HG03045 (cell line): ENCODE data around the gene GNPDA2.
"Not testable (repeated sequence)": the region's sequence is repeated elsewhere in the genome, so short reads cannot be mapped to it uniquely, and the experiment has no call there.

Experiments
- ATAC-seq: cut with Tn5 transposase; IDR thresholded peaks from one replicate; pipeline ENCODE4 v1.9.1; 2021; ENCODE audit warnings: mild to moderate bottlenecking, moderate library complexity; ENCODE audit not compliant: unreplicated experiment

The GNPDA2 gene

DNA sequence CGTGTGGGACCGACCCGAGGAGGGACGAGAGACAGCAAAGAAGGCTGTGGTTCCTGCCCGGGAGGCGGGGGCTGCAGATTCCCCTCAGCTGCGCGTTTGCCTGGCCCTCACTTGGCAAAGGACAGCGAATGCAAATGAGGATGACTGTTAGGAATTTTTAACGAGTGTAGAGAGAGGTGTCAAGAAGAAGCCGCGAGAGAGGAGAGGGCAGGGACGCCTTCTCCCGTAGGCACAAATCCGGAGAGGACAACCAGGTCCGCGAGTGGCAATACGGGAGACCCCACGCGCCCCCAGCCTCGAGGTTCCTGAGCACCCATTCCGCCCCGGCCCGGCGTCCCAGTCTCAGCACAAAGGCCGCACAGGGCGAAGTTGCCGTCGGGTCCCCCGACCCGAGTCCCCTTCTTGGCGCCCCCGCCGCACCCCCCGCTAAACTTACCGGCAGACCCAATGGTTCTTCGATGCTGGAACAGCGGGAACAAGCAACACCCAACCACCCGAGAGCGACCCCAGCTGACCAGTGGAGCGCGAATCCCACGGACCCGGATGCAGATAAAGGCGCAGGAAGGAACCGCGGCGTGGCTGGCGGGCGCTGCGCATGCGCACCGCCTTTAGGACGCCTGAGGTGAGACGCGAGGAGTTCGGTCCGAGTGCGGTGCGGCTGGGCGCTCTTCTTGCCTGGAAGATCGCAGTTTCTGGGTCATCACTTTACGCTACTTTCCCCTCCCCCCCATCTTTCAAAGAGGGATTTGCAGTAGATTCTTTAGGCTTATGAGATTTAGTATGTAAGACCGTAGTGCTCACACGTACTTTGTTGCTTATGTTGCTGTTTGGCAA lies at the start of gene GNPDA2:
TSS of gene GNPDA2 (minus strand) at position 519 of the 834 bp plus-strand sequence. CDS start 4,349 bp downstream, outside the sequence.
- peak; percentile 95 for ATAC-seq

DNA sequence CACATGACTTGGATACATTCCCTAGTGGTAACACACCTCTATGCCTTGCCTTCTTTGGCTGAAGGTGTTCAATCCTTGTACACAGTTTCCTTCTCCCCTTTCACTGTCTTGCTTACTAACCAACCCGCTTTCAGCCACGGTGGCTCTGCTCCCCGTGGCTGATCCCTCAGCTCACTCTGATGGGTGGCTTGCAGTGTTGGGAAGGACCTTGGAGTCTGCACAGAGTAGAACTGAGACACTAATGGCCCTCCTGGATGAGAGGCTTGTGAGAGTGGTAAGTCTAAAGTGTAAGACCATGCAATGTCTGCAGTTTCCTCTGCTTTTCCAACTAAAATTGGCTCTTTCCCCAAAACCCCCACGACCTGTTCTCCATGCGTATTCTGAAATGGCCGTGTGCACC lies 46.0 kb upstream of the GNPDA2 start:
- ATAC-seq: no peak

GRCh38 chr4:44771789-44772188 lies 45.4 kb upstream of the GNPDA2 start:
- ATAC-seq: no peak

DNA sequence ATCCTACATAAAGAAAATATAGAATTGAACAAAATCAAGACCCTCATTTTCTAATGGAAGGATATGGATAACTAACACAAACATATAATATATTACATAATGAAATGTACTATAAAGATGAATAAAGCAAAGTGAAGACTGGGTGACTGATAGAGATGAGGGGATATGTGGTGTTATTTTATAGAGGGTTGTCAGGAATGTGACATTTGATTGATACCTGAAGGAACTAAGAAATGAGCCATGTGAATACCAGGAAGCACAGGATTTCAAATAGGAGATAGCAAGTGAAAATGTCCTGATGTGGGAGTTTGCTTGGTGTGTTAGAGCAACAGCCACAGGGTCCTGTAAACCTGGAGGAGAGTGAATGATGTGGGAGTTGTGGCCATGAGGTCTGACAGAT lies 40.1 kb upstream of the GNPDA2 start:
- ATAC-seq: no peak

- ATAC-seq: no peak
Measured at GRCh38 chr4:44765116-44765515, 38.8 kb upstream of the GNPDA2 start.

- no peak for ATAC-seq
Measured at GRCh38 chr4:44761306-44761705, 35.0 kb upstream of the GNPDA2 start.

DNA sequence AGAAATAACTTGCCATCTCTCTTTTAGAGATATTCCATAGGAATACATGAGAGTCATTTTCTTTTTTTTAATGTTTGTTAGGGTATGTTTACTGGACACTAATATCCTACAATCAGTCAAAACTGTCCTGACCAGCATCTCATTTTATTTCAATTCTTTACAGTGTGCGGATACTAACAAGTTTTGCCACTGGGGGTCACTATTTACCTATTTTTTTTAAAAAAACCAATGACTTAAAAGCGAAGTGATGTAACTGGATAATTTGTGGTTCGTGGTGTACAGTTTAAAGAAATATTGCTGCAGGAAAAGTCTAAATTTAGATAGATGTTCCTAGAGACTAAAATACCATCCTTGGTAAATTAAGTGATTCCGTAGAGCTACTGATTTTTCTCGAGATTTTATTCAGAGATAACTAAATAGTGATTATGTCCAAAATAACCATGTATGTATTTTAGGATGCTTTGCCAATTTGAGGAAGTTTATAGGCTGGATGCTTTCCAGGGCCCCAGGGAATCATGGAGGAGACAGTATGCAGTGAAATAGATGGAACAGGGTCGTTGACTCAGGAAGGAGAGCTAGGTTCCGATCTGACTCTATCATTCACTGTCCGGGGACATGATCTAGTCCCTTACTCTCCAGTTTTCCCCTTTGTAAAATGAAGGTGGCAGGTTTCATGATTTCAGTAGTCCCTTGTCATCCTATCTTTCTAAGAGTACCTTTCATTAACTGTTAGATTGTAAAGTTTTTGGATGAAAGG lies 34.0 kb upstream of the GNPDA2 start:
- ATAC-seq: no peak

DNA sequence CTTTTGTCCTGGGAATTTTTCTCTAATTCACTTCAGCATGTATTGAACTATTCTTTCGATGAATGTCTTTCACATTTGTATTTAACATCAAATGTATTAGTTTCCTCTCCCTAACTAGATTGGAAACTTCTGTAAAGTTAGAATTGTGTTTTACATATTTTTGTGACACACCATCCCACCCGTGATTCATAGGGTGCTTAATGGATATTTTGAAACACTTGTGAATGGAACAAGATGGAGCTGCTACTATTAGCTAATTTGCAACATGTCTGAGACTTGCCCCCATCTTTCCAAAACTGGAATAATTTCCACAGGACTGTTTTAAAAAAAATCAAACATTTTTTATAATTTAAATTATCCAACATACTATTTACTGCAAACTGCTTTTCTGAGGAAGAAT lies 30.2 kb upstream of the GNPDA2 start:
- ATAC-seq: no peak

- ATAC-seq: no peak
Measured at GRCh38 chr4:44740201-44740600, 13.8 kb upstream of the GNPDA2 start.

- no peak for ATAC-seq
Measured at GRCh38 chr4:44738615-44739014, 12.3 kb upstream of the GNPDA2 start.

DNA sequence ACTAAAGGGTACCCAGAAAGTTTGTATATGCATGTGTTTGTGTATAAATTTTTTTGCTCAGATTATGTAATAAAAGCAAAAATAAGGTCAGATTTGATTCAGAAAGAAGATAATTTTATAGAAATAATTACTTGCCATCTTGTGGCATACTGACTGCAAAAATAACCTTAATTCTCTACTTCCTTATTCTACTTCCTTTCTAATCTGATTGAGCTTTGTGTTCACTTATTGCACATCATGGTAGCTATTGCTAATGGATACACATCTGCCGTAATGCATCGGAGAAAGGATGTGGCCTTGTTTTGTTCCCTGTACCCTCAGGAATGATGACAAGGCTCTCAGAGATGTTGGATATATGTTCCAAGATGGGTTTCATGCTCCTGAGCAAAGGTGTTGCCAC lies 10.5 kb upstream of the GNPDA2 start:
- no peak for ATAC-seq

DNA sequence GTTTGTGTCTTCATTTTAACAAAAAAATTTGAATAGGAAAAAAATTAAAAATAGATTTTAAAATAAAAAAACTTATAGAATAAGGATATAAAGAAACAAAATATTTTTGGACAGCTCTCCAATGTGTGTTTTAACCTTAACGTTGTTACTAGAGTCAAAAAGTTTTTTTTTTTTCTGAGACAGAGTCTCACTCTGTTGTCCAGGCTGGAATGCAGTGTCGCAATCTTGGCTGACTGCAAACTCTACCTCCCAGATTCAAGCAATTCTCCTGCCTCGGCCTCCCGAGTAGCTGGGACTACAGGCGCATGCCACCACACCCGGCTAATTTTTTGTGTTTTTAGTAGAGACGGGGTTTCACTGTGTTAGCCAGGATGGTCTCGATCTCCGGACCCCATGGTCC lies 2.3 kb upstream of the GNPDA2 start:
- not testable (repeated sequence) for ATAC-seq

DNA sequence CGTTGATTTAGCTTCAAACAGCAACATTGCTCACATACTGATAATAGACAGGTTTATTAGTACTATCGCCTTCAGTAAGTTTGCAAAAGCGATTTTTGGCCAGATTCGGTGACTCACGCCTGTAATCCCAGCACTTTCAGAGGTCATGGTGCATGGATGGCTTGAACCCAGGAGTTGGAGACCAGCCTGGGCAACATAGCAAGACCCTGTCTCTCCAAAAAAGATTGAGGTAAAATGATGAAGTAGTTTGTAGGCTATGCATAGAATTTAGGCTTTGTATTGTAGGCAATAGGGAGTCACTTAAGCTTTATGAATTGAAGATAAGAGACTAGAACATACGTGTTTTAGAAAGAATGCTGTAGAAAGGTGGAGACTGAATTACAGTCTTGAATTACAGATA lies 1.1 kb upstream of the GNPDA2 start:
- no peak for ATAC-seq

GRCh38 chr4:44725726-44726037 lies 674 bp downstream of the GNPDA2 start:
- ATAC-seq: no peak

DNA sequence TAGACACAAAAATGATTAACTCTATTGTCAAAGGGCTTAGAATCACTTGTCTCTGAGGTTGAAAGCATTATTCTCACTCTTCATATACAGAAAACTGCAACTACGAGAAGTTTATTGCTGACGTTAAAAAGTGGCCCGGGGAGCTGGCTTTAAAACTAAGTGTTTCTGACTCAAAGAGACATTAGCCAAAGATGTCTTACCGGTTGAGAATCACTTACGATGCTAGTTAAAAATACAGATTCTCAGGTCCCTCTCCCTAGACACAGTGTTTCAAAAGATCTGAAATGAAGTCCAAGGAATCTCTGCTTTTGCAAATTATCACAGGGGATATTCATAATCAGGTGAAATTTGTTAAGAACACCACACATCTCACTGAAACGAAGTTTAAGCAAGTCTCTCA lies 1.2 kb downstream of the GNPDA2 start:
- no peak for ATAC-seq

DNA sequence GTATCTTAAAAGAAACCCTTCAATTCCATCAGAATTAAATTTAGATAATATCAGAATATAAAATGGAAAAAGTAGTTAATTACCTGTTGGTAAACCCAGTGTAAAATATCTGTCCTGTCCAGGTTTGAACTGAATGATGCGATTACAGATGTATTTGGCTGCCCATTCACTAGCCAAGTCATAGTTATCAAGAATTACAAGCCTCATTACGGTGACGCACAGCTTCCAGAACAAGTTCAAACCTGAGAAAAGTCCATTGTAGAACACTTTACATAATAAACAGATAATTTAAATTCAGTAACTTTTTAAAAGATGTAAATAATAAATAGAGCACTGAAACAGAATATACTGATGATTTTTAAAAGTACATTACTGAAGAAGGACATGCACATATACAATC lies 4.4 kb downstream of the GNPDA2 start:
- no peak for ATAC-seq

DNA sequence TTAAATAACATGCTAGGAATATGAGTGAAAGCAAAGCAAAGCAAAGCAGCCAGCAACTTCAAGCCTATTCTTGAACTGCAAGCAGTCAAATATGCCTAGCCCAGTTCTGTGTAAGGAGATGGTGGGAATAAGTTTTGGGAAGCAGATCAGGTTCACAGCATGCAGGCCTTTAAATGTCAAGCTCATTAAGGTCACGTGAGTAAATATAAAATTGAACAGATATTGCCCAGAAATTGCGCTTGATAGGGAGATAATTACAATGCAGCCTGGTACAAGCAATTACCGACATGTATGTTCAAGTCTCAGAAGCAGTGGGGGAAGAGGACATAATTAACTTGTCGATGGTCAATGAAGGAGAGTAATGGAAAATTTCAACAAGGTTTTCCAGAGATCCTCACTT lies 6.0 kb downstream of the GNPDA2 start:
- ATAC-seq: no peak

GRCh38 chr4:44716597-44716996 lies 9.8 kb downstream of the GNPDA2 start:
- no peak for ATAC-seq

- ATAC-seq: no peak
Measured at GRCh38 chr4:44713125-44713524, 13.2 kb downstream of the GNPDA2 start.

DNA sequence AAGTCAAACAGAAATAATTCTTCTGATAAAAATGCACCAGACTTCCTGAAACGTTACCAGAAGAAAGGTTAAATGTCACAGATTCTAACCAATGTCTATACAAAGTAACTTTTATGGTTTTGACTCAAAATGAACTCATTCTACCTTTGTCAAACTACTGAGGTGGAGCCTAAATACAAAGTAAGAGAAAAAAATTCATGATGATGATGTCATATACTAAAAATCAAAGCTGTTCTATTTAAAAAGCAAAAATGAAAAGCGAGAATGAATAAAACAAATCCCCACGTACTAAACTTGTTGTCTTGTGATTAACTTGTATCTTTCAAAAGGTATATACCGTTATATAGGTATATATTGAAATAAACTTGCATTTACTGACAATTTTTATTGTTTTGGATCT lies 21.7 kb downstream of the GNPDA2 start:
- no peak for ATAC-seq

DNA sequence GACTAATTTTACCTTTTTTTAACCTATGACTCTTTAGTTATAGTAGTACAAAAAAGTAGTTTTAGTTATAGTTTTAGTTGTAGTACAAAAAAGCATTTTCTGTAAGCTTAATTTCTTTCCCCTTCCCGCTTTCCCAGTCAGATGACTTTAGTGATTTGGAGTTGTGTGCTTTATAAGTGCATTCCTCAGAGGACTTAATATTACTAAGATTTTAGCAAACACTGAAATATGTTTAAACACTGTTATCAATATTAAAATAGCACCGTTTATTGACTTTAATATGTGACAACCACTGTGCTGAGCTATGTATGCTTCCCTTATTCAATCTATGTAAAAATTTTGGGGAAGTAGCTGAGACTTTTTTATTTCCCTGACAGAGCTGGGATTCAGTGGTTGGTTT lies 25.3 kb downstream of the GNPDA2 start:
- no peak for ATAC-seq

- ATAC-seq: no peak
Measured at GRCh38 chr4:44700427-44700826, 25.9 kb downstream of the GNPDA2 start.
